ENCODE data around the gene C1QTNF3.
"Not testable (repeated sequence)": the region's sequence is repeated elsewhere in the genome, so short reads cannot be mapped to it uniquely, and the experiment has no call there.

The C1QTNF3 gene

GRCh38 chr5:34022121-34022705, 20.8 kb downstream of the C1QTNF3 start:
- no peak for DNase-seq (ENCODE audit: low read depth)

- DNase-seq (ENCODE audit: low read depth), result no peak
These were observed 21.7 kb downstream of the C1QTNF3 start for GRCh38 chr5:34021334-34021733.

- DNase-seq (ENCODE audit: low read depth), result no peak
These were observed 22.3 kb downstream of the C1QTNF3 start for GRCh38 chr5:34020726-34021125.

- DNase-seq (ENCODE audit: low read depth), result no peak
These were observed 25.8 kb downstream of the C1QTNF3 start for GRCh38 chr5:34017254-34017653.

GRCh38 chr5:34016750-34017149, 26.3 kb downstream of the C1QTNF3 start:
- DNase-seq (ENCODE audit: low read depth), result no peak

- no peak for DNase-seq (ENCODE audit: low read depth)
These were observed 26.8 kb downstream of the C1QTNF3 start for GRCh38 chr5:34016222-34016621.

- no peak for DNase-seq (ENCODE audit: low read depth)
These were observed 27.7 kb downstream of the C1QTNF3 start for GRCh38 chr5:34015120-34015822.

GRCh38 chr5:34014626-34015025, 28.4 kb downstream of the C1QTNF3 start:
- DNase-seq (ENCODE audit: low read depth), result no peak

- DNase-seq (ENCODE audit: low read depth), result no peak
These were observed 29.5 kb downstream of the C1QTNF3 start for GRCh38 chr5:34013547-34013946.

- DNase-seq (ENCODE audit: low read depth), result no peak
These were observed 30.2 kb downstream of the C1QTNF3 start for GRCh38 chr5:34012791-34013190.

GRCh38 chr5:34011536-34011935, 31.5 kb downstream of the C1QTNF3 start:
- no peak for DNase-seq (ENCODE audit: low read depth)

GRCh38 chr5:34010146-34010545, 32.9 kb downstream of the C1QTNF3 start:
- not testable (repeated sequence) for DNase-seq (ENCODE audit: low read depth)

GRCh38 chr5:34009610-34010009, 33.4 kb downstream of the C1QTNF3 start:
- no peak for DNase-seq (ENCODE audit: low read depth)

GRCh38 chr5:34008802-34009201, 34.2 kb downstream of the C1QTNF3 start:
- DNase-seq (ENCODE audit: low read depth), result no peak

GRCh38 chr5:34007621-34008600, 35.1 kb downstream of the C1QTNF3 start, which contains the start of gene AMACR:
TSS of gene AMACR (minus strand) at chr5:34008050. CDS start at chr5:34008019, 31 bp downstream.
- peak; percentile 91 for DNase-seq (ENCODE audit: low read depth)

GRCh38 chr5:34007201-34007620, 35.8 kb downstream of the C1QTNF3 start:
- no peak for DNase-seq (ENCODE audit: low read depth)

GRCh38 chr5:34005681-34006080, 37.3 kb downstream of the C1QTNF3 start:
- DNase-seq (ENCODE audit: low read depth), result no peak

GRCh38 chr5:34005211-34005610, 37.8 kb downstream of the C1QTNF3 start:
- DNase-seq (ENCODE audit: low read depth), result no peak

- no peak for DNase-seq (ENCODE audit: low read depth)
These were observed 39.1 kb downstream of the C1QTNF3 start for GRCh38 chr5:34003941-34004340.

GRCh38 chr5:34002629-34003328, 40.2 kb downstream of the C1QTNF3 start:
- no peak for DNase-seq (ENCODE audit: low read depth)

GRCh38 chr5:34001241-34001841, 41.7 kb downstream of the C1QTNF3 start:
- no peak for DNase-seq (ENCODE audit: low read depth)
